Heart left ventricle (tissue), 13 donors: ENCODE measurements around the gene MAGI1.

Experiments
- POLR2A ChIP-seq, 2 donors: fragments of 450-650 bp; IDR thresholded peaks; one replicate each; pipeline ENCODE4 v1.6.1; 2017; ENCODE audit warnings: antibody characterized with exemption in 2 of 2, mild to moderate bottlenecking in 2 of 2, moderate library complexity in 2 of 2
- TF ChIP-seq, protein P1 (sequence below), 12 donors: fragments of 200-600 bp; sonication (generic) in 4 of 12; IDR thresholded peaks; one replicate each; pipeline versions ENCODE4 v1.5.0 to v1.8.0; 2018 to 2022; ENCODE audit warnings: antibody characterized with exemption in 12 of 12, mild to moderate bottlenecking in 5 of 12
- donor health status: ischemic (EF 13 %, LVEDD 7.1; RV severe dilation, severe dysfunction).
- donor health status: DM: no; HTN: yes; CAD: no.
- donor health status: DM: no; HTN: no; CAD: no.
- donor health status: ischemic (EF 25% LVEDD 6.9; RV normal size, moderate dysfunction).
- donor health status: ischemic (EF 25% LVEDD 5.7; RV mildly dilated, moderate dysfunction).
- donor health status: ischemic (EF 35%, LVEDD 5.7; RV mildly dilated, moderate dysfunction).
- donor health status: nonischemic (EF 11% LVEDD 7.7; RV severe dilation, severe dysfunction).
- donor health status: DM: yes; HTN: yes; CAD: no.
- donor health status: PGD.
- donor health status: ischemic (EF 29% LVEDD 5.4; RV normal size, mild dysfunction).
- donor health status: nonischemic (EF 23%, LVEDD 6.1; RV moderate dilation, normal function).

DNA sequence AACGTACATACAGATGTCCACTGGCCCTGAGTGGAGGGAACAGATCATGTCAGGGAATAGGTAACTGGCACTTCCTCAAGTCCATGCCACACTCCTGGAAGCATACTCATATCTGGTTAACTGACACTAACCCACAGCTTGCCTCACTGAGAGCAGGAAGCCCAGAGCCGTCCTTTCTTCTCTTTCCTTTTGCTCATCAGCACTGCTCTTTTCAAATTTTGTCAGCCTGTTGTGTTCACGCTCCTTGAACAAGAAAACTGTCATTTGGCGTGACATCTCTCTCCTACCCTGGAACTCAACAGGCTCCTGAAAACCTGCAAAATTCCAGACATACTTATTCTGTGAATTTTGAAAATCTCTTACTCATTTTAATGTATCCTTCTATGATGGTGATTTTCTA is 360.2 kb downstream of the MAGI1 start:
- TF ChIP-seq, protein P1, sequence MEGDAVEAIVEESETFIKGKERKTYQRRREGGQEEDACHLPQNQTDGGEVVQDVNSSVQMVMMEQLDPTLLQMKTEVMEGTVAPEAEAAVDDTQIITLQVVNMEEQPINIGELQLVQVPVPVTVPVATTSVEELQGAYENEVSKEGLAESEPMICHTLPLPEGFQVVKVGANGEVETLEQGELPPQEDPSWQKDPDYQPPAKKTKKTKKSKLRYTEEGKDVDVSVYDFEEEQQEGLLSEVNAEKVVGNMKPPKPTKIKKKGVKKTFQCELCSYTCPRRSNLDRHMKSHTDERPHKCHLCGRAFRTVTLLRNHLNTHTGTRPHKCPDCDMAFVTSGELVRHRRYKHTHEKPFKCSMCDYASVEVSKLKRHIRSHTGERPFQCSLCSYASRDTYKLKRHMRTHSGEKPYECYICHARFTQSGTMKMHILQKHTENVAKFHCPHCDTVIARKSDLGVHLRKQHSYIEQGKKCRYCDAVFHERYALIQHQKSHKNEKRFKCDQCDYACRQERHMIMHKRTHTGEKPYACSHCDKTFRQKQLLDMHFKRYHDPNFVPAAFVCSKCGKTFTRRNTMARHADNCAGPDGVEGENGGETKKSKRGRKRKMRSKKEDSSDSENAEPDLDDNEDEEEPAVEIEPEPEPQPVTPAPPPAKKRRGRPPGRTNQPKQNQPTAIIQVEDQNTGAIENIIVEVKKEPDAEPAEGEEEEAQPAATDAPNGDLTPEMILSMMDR (IDR thresholded peaks at IDR 0.05), result no peak
- no peak for TF ChIP-seq POLR2A (IDR thresholded peaks at IDR 0.05)
